GM19395 (cell line): Measurements from ENCODE around the gene EOGT.

ENCODE experiments used
- ATAC-seq: cut with Tn5 transposase; IDR thresholded peaks from one replicate; pipeline ENCODE4 v1.9.1; 2021; ENCODE audit warnings: mild to moderate bottlenecking, moderate library complexity; ENCODE audit not compliant: unreplicated experiment

The EOGT gene

DNA sequence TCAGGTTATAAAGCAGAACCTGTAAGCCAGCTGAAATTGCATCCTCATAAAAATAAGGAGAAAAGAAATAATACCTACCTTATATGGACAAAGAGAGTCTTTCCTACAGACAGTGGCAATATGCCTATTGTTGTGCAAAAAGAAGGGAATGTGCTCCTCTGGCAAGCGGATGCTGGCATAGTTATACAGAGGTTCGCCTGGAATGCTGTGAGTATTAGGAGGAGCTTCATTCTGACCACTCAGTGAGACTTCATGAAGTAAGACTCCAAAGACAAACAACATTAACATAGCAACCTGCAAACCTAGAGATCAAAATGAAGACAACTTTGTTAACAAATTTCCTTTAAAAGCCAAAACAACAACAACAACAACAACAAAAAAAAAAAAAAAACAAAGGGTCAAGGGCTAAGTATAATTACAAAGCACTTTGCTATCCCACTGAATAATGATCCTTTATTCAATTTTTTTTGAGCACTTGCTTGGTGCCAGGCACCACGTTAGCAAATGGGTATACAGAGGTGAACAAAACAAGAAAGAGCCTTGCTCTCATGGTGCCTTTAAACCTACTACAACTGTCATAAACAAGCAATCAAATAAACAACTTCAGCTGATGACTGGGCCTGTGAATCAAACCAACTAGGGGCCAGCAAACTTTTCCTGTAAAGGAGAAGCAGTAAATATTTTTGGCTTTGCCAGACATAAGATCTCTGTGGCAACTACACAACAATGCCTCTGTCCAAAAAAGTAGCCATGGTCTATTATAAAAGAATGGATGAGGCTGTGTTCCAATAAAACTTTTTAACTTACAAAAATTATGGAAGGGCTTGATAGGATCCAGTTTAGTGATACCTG, 3.7 kb downstream of the EOGT start:
- ATAC-seq = no peak

DNA sequence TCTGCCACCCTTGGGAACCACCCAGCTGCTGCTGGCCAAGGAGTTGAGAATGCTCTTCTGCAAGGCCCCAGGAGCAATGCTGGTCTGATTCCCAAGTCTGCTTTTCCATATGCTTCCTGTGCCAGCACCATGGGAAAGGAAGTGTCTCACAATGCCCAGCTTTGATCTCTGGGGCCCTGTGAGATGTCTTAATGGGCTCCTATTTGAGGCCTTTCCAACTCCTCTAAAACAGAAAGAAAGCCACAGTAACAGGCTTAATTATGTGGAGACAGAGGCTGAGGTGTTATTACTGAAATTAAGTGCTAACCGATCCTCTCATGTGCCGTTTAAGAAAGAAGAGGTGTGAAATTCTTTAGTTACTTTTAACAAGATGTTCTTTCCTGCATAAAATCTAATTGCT, 4.5 kb downstream of the EOGT start:
- no peak for ATAC-seq

DNA sequence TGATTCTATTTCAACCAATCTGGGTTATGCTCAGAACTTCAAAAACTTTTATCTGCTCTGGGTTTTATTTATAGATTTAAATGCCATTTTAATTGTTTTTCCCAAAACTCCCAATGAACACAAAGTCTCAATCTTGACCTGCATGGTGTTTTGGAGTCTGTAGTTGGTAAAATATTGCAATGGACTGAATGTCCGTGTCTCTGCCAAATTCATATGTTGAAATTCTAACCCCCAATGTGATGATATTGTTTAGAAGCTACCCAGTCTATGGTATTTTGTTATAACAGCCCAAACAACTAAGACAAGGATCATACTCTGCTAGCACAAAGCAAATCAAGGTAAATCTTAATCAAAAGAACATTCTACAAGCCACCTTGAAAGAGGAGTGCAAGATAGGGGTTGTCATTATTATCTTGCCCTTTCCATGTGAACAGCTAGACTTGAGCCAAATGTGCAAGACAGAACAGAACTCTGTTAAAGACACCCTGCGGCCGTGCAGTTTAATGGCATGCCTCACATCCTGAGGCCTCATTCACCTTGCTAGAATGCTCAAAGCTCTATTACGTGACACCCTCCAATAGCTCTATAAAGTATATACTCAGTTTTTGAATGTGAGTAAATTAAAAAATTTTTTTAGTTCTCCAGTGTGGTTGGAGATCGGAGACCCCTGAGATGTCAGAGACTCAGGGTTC, 7.5 kb downstream of the EOGT start:
- ATAC-seq = no peak

DNA sequence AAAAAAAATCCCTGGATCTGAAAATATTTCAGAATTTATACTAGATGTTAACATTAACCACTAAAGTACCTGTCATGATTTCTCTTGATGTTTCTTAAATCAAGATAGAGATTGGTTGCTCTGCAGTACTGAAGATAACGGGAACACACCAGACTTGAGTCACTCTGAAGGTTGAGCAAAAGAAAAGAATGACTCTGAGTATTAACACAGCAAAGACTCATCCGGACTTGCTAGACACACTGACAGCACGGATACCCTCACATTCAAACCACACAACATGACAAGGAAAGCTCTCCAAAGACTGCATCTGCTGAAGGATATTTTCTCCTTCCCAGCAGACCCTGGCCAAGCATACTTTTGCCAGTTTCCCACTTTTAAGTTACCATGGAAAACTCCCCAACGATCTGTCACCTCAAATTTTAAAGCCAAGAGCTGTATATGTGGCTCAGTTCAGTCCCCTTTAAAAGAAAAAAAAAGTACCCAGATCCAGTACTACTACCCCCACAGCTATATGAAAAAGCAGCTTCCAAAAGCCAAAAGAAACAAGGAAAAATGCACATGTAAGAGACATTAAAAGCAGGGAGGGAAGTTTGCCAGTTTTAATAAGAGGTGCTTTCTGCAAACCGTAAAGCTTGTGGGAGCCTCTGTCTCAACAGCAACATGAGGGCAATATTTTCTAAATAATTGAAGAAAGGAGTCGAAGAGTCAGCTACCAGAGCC, 8.3 kb downstream of the EOGT start:
- no peak for ATAC-seq

DNA sequence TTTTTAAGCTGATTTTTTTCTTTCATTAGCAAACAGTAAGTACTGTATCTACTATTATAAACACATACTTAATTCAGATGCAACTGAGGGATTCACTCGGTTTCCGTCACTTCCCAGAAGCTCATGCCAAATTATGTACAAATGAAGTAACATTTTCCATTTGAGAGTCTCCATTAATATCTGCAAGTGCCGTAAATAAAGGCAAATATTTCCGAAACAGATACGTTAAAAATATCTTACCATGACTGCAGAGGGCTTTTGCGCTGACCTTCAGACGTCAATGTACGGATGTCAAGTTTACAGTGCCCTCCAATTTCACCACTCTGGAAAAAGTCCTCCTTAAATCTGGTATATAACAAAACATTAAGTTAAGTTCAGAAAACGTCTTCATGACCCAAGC, 9.3 kb downstream of the EOGT start:
- no peak for ATAC-seq

DNA sequence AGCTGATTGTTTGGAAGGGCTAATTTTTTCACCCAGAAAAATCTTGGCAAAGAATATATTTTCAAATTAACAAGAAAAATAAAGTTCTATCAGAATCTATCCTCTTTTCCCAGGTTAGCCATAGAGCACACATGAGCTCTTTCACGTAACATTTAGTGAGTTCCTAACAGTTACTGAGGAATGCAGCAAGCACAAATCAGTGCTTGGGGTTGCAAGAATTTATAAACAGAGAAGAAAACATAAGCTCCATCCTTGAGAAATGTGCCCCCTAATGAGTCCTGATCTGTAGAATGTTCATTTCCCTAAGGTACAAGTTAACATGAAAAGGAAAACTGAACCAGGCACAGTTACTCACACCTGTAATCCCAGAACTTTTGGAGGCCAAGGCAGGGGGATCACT, 13.9 kb downstream of the EOGT start:
- no peak for ATAC-seq

DNA sequence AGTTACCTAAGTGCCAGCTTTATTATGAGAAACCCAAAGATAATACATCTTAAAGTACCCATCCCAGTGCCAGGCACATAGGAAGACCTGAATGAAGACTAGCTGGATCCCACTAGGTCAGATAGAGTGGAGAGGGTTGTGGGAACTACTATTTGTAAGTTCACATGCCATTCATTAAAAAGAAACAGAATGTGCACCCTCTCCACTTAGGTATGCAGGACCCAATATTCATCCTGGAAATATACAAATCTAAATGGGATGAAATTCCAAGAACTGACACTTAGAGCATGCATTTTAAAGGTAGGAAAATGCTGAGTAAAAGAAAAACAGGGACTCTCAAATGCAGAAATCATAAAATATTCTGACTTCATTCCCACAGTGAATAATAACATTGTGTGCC, 14.3 kb downstream of the EOGT start:
- ATAC-seq = no peak

DNA sequence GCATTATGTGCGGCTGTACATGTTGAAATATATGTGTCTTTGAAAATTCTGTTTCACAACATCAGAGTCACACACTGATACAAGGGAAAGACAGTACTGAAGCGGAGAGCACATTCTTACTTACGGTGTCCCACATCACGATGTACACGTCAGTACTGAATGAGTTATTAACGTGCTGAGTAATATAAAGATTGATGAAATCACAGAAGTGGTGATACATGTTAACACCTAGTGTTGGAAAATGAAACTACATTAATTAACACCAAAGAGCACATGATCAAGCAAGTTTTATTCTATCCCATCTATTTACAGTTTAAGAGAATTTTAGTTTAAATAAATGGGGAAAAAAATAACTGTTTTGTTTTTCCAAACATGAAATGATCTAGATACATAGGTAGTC, 15.6 kb downstream of the EOGT start:
- no peak for ATAC-seq

DNA sequence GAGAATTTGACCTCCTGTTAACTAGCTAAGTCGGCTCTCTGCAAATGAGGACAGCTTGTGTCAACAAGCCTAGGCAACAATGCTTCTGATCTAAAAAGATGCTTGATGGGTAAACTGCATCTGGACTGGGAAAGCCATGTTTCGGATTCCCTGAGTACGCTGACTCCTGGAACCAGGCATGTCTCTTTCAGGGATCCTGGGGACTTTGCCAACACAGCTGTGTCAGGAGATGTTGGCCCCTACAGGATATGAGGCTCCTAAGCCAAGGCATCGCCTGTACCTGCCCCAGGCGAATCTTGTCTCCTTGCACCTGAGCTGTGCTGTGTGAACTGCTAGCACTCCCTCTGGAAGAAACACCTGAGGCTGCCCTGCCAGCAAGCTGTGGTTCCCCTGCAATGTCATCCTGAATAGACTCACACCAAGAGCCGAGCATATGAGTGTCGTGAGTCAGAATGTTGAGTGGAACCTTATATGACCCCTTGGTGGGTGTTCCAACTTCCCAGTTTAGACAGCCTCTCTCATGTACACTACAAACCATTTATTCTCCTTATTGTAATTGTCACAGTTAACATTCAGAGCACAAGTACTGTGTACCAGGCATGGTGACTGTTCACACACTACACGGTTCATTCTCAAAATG, 17.0 kb downstream of the EOGT start:
- no peak for ATAC-seq

DNA sequence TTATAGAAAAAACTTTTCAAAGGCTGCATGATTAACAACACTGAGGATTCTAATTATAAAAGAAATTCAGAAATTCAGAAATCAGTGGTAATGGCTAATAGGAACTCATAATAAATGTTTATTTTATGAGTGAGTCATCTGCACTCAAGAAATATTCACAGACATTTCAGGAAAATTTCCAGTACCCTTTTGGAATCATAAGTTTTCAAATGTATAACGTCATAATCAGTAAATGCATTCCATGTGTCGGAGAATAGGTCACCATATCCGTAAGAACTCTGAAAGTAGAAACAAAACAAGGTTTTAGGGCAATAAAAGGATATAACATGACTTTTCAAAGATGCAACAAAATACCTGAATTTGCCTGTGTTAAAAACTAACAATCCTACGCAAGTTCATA, 24.7 kb downstream of the EOGT start:
- no peak for ATAC-seq

DNA sequence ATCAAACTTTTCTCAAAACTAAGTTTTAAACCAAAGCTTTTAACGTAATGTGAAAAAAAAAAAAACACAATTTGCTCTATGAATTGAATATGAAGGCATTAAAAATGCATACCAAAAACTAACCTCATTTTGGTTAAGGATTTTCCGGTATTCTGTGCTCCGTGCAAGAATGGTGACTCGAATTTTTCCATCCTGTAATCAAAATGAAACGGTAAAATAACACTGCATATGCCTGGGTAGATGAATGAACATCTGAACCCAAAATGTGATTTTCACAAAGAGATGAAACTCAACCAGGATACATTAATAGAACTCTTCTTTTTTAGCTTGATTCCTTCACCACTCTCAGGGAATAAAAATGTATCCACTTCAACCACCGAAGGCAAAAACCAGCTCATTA, 26.2 kb downstream of the EOGT start:
- ATAC-seq = no peak

DNA sequence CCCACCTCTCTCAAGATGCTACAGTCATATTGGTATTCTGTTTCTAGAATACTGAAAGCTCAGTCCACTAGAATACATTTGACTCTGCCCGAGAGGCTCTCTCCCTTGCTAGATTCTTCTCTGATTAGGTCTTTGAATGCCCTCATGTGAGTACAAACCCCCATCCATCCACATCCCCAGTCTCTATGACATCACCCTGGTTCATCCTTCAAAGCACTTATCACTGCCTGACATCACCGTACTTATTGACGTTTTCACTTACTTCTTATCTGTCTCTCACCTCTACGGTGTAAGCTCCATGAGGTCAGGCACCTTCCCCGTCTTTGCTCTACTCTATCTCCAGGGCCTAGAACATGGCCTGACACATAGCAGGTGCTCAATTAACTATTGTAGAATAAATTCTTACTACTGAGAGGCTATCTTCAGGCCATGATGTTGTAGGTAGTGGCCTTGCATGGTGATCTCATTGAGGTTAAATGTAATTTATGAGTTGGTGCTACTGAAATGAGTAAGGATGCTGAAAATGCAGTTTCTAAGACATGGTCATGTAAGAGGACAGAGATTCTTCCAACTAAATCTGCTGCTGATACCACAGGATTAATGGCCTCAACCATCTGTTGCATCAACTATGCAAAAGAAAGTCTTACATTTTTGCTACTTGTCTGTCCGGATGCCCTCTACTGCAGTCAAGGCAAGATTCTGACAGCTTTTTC, 26.8 kb downstream of the EOGT start:
- no peak for ATAC-seq

DNA sequence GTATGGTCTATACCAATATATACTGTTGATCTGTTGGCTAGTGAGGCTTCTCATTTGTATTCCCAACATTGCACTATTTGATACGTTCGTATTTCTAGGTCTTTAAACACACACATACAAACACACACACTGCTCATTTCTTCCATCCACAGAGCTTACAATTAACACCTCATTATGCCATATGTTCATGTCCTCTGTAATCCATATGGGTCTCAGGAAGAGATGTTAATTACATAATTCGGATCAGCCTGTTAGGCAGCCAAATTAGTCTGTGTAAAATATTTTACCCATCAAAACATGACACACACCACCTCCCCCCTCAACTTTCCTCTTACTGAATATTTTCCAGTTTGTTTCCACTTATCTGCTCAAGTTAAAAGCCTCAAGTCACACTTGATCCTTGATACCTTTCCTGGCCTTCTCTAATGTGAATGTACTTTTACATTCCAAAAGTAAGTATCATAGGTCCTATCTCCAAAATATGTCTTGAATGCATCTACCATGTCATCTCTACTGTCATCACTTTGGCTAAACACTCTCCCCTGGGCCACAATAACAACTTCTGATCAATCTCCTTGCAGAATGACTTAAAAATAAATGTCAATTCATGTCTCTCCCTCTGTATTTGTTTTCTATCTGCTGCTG, 28.2 kb downstream of the EOGT start:
- no peak for ATAC-seq

DNA sequence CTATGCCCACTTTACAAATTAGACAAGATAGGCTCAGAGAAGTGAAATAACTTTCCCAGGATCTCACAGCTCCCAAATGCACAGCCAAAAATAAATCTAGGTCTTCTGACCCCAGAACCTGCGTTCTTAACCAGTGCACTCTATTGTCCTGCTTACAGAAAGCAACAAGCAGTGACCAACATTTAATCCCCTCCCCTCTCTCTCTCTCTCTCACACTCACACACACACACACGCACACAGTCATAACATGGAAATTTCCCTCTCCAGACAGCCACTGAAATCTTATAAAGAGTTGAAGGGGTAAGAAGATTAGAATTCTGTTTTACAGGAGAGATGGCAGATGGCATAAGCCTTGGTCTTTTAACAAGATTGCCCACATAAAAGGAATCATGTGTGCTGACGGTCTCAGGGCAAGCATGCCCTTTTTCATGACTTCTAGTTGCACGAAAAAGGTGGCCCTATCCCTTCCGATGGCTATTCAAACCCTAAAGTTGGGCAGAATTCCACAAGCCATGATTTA, 29.4 kb downstream of the EOGT start:
- ATAC-seq = no peak

DNA sequence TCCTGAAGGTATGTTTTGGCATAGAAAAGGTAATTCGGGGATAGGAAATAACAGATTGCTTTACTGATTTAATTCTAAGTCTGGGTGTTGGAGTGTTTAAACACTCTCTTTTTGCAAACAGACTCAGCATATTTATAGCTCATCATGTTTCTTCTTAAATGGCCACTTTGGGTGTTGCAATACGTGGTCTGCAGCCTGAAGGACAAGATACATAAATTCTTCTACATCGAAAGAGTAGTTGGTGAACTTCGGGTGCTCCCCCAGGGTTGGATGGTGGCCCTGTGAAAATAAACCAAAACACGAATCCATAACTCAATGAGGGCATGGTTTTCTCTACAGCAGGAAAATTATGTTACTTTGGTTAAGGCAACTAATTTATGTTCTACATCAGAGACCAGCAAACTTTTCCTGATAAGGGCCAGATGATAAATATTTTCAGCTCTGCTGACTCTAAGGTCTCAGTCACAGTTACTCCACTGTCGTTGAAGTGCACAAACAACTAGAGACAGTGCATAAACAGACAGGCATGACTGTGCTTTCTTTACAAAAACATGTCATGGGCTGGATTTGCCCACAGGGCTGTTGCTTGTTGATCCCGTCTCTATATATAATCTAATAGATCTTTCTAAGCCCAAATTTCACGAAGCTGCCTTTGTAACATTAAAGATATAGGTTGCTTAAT, 35.9 kb downstream of the EOGT start:
- ATAC-seq = no peak

DNA sequence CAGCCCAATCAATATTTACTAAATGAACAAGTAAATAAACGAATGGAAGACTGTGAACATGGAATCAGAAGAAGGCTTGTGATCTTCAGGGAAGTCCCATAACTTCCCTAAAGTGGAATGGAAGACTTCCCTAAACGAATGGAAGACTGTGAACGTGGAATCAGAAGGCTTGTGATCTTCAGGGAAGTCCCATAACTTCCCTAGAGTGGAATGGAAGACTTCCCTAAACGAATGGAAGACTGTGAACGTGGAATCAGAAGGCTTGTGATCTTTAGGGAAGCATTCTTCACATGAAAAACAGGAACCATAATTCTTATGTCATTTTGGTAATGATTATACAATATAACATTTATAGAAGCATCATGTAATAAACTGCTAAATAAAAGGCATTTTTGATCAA, 38.8 kb downstream of the EOGT start:
- ATAC-seq = no peak

DNA sequence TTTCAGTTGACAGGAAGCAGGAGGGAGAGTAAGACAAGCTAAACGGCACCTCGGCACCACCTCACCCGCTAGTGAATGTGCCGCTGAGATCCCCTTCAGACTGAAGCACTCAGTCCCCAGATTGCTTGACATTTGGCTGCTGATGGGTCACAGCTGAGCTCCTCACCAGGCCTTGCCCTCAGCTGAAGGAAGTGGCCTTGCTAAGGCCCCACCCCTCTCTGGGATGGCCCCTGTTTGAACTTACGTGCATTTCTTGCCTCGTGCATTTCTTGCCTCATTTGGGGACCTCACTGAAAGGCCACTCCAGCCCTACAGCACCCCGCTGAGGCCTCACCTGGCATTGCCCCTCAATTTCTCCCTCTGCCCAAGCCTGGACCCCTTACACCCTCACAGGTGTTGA, 39.8 kb downstream of the EOGT start:
- no peak for ATAC-seq

DNA sequence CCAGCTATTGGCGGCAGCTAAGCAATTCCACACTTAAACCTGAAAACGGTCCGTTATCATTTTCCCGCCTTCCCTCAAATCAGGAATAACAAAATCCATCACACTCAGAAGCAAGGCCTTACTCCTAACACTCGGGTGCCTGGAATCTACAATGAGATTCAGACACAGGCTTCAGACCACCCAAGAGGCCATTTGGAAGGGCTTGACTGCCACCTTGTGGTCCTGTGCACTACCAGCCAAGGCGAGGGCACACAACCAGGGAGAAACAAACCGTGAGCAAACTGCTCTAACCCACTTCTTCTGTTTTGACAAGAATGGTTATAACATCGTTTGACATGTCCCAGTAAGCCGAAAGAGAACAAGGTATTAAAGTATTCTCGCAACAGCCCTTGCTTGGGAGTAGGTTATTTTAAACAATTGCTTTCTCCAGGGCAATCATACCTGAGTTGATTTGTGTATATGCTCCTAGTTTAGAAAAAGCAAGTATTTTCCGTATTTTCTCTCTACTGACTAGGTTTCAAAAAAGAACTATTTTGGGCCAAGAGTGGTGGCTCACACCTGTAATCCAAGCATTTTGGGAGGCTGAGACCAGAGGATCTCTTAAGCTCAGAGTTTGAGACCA, 41.0 kb downstream of the EOGT start:
- ATAC-seq = peak; percentile 75

DNA sequence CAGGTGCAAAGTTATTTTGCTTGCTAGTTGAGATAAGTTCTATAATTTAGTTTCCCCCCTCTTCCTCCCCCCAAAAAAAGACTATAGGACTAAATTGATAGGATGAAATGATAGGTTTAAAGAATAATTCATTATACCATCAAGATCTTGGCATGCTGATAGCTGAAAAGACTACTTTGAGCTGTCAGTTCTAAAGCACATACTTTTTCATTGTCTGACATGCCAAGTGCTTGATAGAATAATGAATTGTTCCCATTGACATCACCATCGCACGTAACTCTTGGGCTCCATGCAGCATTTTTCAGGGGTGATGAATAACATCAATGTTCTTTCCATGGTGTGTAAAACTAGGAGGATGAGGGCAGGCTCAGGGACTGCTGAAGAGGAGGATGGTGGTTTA, 48.8 kb downstream of the EOGT start:
- ATAC-seq = no peak
